ENCODE data around the gene TCERG1L.

TCERG1L gene

GRCh38 chr10:131211965-131212619 lies 99.4 kb downstream of the TCERG1L start:
- H3K4me1 ChIP-seq = peaks cover 24 to 98% (median 93%) of the 10 kb centered on the region in 10 experiments
- H3K27ac ChIP-seq = peak overlapping the region in 3 of 11 experiments; percentile 52 to 61 (median 56); a peak in 3 of 22 replicates
- no peaks in the 10 kb centered on the region for H3K27me3 ChIP-seq
- H3K36me3 ChIP-seq = 0 out of 22 replicates have a peak, but pooled peaks cover 0 to 9% (median 0%) of the 10 kb centered on the region in 11 experiments
- H3K4me2 ChIP-seq = peak overlapping the region in 8 of 11 experiments; percentile 74 to 98 (median 84); a peak in 15 of 22 replicates
- TF ChIP-seq Cebpa-rat (IDR thresholded peaks at IDR 0.05) = no peak
- H3K9ac ChIP-seq = peak overlapping the region in 1 of 11 experiments; percentile 53; a peak in 1 of 22 replicates
- H3K4me3 ChIP-seq = no peak overlapping the region
- no peaks in the 10 kb centered on the region for H3K9me3 ChIP-seq (replicated peaks in 1 of 11)
- H4K20me1 ChIP-seq = no peaks in the 10 kb centered on the region; a peak in 1 of 22 replicates

- Histone ChIP-seq H3K4me3 (no peak overlapping the region), H3K27ac (peak overlapping the region in 4 of 11 experiments; percentile 36 to 61 (median 54); a peak in 7 of 22 replicates), H3K4me2 (peak overlapping the region; percentile 29 to 97 (median 79); a peak in 21 of 22 replicates), H3K27me3 (no peaks in the 10 kb centered on the region), H3K9me3 (replicated peaks in 1 of 11) (no peaks in the 10 kb centered on the region), H3K9ac (peak overlapping the region in 4 of 11 experiments; percentile 1 to 58 (median 44); a peak in 7 of 22 replicates), H4K20me1 (no peaks in the 10 kb centered on the region; a peak in 1 of 22 replicates), H3K4me1 (peaks cover 24 to 98% (median 93%) of the 10 kb centered on the region in 10 experiments), H3K36me3 (peaks cover 0 to 11% (median 0%) of the 10 kb centered on the region in 11 experiments; a peak in 3 of 22 replicates)
- TF ChIP-seq Cebpa-rat (IDR thresholded peaks at IDR 0.05) = no peak
Observed at GRCh38 chr10:131211559-131211958, 100.0 kb downstream of the TCERG1L start.

- H4K20me1 ChIP-seq = no peaks in the 10 kb centered on the region; a peak in 1 of 22 replicates
- peaks cover 24 to 98% (median 93%) of the 10 kb centered on the region in 10 experiments for H3K4me1 ChIP-seq
- TF ChIP-seq Cebpa-rat (IDR thresholded peaks at IDR 0.05) = no peak
- no peaks in the 10 kb centered on the region for H3K27me3 ChIP-seq
- H3K9me3 ChIP-seq (replicated peaks in 1 of 11) = no peaks in the 10 kb centered on the region
- peak overlapping the region; percentile 29 to 97 (median 79) for H3K4me2 ChIP-seq
- H3K36me3 ChIP-seq = peaks cover 0 to 15% (median 0%) of the 10 kb centered on the region in 11 experiments; a peak in 4 of 22 replicates
- no peak overlapping the region for H3K4me3 ChIP-seq
- peak overlapping the region in 5 of 11 experiments; percentile 35 to 61 (median 51); a peak in 8 of 22 replicates for H3K27ac ChIP-seq
- peak overlapping the region in 5 of 11 experiments; percentile 1 to 58 (median 36); a peak in 8 of 22 replicates for H3K9ac ChIP-seq
Observed at GRCh38 chr10:131211146-131211545, 100.4 kb downstream of the TCERG1L start.

- H3K27ac ChIP-seq = peak overlapping the region in 1 of 11 experiments; percentile 56; a peak in 1 of 22 replicates
- no peak overlapping the region for H3K4me3 ChIP-seq
- H3K27me3 ChIP-seq = no peaks in the 10 kb centered on the region
- H3K4me2 ChIP-seq = peak overlapping the region in 8 of 11 experiments; percentile 74 to 97 (median 82); a peak in 14 of 22 replicates
- TF ChIP-seq Cebpa-rat (IDR thresholded peaks at IDR 0.05) = no peak
- H3K9ac ChIP-seq = no peak overlapping the region
- peaks cover 24 to 98% (median 93%) of the 10 kb centered on the region in 10 experiments for H3K4me1 ChIP-seq
- H4K20me1 ChIP-seq = no peaks in the 10 kb centered on the region; a peak in 1 of 22 replicates
- no peaks in the 10 kb centered on the region for H3K9me3 ChIP-seq (replicated peaks in 1 of 11)
- H3K36me3 ChIP-seq = peaks cover 0 to 19% (median 0%) of the 10 kb centered on the region in 11 experiments; a peak in 4 of 22 replicates
Observed at GRCh38 chr10:131210181-131210580, 101.3 kb downstream of the TCERG1L start.

GRCh38 chr10:131207584-131208532 lies 103.7 kb downstream of the TCERG1L start:
- Histone ChIP-seq H3K9me3 (replicated peaks in 1 of 11) (no peaks in the 10 kb centered on the region), H3K9ac (peak overlapping the region in 5 of 11 experiments; percentile 1 to 49 (median 19); a peak in 5 of 22 replicates), H3K36me3 (peaks cover 0 to 25% (median 0%) of the 10 kb centered on the region in 11 experiments; a peak in 4 of 22 replicates), H3K4me3 (no peak overlapping the region), H3K4me1 (peaks cover 28 to 98% (median 92%) of the 10 kb centered on the region in 10 experiments), H3K4me2 (peak overlapping the region; percentile 37 to 94 (median 81); a peak in 20 of 22 replicates), H3K27ac (peak overlapping the region in 7 of 11 experiments; percentile 25 to 68 (median 59); a peak in 13 of 22 replicates), H4K20me1 (no peaks in the 10 kb centered on the region), H3K27me3 (peaks cover 0 to 12% (median 0%) of the 10 kb centered on the region in 11 experiments; a peak in 7 of 22 replicates)
- no peak for TF ChIP-seq Cebpa-rat (IDR thresholded peaks at IDR 0.05)

- Histone ChIP-seq H3K27me3 (peaks cover 0 to 19% (median 0%) of the 10 kb centered on the region in 11 experiments; a peak in 9 of 22 replicates), H3K4me1 (peaks cover 34 to 98% (median 92%) of the 10 kb centered on the region in 10 experiments), H3K4me3 (no peak overlapping the region), H3K36me3 (peaks cover 0 to 23% (median 0%) of the 10 kb centered on the region in 11 experiments; a peak in 4 of 22 replicates), H3K9me3 (replicated peaks in 1 of 11) (no peaks in the 10 kb centered on the region), H4K20me1 (no peaks in the 10 kb centered on the region), H3K27ac (peak overlapping the region in 6 of 11 experiments; percentile 25 to 68 (median 61); a peak in 10 of 22 replicates), H3K4me2 (peak overlapping the region in 9 of 11 experiments; percentile 56 to 94 (median 82); a peak in 19 of 22 replicates), H3K9ac (peak overlapping the region in 3 of 11 experiments; percentile 19 to 32 (median 28); a peak in 1 of 22 replicates)
- TF ChIP-seq Cebpa-rat (IDR thresholded peaks at IDR 0.05) = no peak
Observed at GRCh38 chr10:131207176-131207575, 104.3 kb downstream of the TCERG1L start.

- no peaks in the 10 kb centered on the region for H4K20me1 ChIP-seq
- peak overlapping the region in 9 of 11 experiments; percentile 25 to 94 (median 83); a peak in 17 of 22 replicates for H3K4me2 ChIP-seq
- H3K4me3 ChIP-seq = no peak overlapping the region
- no peak for TF ChIP-seq Cebpa-rat (IDR thresholded peaks at IDR 0.05)
- peaks cover 35 to 98% (median 92%) of the 10 kb centered on the region in 10 experiments for H3K4me1 ChIP-seq
- H3K9me3 ChIP-seq (replicated peaks in 1 of 11) = no peaks in the 10 kb centered on the region
- peak overlapping the region in 4 of 11 experiments; percentile 21 to 91 (median 60); a peak in 7 of 22 replicates for H3K27ac ChIP-seq
- peaks cover 0 to 21% (median 0%) of the 10 kb centered on the region in 11 experiments; a peak in 4 of 22 replicates for H3K36me3 ChIP-seq
- H3K27me3 ChIP-seq = peaks cover 0 to 27% (median 0%) of the 10 kb centered on the region in 11 experiments; a peak in 9 of 22 replicates
- no peak overlapping the region for H3K9ac ChIP-seq
Observed at GRCh38 chr10:131206111-131206995, 105.2 kb downstream of the TCERG1L start.

All from BLaER1 treated with 17β-estradiol and CSF1 and Interleukin-3, amounts not matched to agents 10 nM and 100 nM (cell line).